ENCODE measurements around the gene LCE1E. TPM values are rescaled to one million over a fixed set of nuclear protein-coding genes. Genes with fewer than 3 reads are reported as not detected.

LCE1E gene, protein sequence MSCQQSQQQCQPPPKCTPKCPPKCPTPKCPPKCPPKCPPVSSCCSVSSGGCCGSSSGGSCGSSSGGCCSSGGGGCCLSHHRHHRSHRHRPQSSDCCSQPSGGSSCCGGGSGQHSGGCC
- not detected in 2 replicates for total RNA-seq

DNA sequence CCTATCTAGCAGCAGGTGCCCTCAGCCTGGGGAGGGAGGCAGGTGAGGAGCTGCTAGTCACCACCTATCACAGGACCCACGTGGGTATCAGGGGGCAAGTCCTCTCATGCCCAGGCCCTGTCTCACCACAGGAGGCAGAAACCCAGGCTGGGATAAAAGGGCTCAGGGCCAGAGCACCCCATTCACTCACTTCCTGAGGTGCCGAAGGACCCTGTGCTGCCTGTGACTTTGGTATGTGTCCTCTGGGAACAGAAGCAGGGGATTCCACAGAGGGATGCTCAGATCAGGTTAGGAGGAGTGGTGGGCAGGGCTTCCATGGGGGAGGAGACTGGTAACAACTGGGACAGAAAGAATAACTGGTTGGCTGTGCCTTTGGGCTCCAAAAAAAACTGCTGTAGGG lies at the start of gene LCE1E:
LCE1E (plus strand) TSS at position 181 of the 400 bp plus-strand sequence. CDS start 1,043 bp downstream, outside the sequence.

DNA sequence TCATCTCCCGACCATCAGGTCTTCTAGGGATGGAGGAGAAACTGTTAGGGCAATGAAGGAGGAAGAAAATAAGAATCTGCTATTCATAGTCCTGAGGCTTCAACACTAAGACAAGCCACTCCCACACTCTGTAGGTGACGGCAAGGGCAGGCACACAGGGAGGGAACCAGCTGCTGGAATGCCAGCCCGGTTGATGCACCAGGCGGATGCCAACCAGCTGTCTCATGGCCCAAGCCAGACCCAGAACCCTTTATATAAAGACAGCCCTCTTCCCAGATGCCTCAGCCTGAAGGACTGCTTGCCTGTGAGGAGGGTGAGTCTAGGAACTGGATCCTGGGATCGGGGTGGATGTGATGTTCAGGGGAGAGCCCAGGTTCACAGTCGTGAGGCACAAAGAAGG lies 28.3 kb upstream of the LCE1E start, which contains the start of gene KPRP:
KPRP (plus strand) TSS at position 279 of the 400 bp plus-strand sequence. CDS start 1,564 bp downstream, outside the sequence.

DNA sequence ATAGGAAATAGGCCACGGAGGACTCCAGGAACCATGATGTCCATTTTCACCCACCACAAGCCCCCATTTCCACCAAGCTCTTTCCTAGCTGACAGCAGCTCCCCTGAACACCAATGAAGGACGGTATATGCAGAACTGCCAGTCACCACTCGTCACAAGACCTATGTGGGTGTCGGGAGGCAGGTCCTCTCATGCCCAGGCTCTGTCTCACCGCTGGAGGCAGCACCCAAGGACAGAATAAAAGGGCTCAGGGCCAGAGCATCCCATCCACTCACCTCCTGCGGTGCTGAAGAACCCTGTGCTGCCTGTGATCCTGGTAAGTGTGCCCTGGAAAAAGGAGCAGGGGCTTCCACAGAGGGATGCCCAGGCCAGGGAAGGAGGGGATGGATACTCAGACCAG lies 11.2 kb upstream of the LCE1E start, which contains the start of gene LCE1F:
LCE1F (plus strand) TSS at position 266 of the 400 bp plus-strand sequence. CDS start 1,232 bp downstream, outside the sequence.

DNA sequence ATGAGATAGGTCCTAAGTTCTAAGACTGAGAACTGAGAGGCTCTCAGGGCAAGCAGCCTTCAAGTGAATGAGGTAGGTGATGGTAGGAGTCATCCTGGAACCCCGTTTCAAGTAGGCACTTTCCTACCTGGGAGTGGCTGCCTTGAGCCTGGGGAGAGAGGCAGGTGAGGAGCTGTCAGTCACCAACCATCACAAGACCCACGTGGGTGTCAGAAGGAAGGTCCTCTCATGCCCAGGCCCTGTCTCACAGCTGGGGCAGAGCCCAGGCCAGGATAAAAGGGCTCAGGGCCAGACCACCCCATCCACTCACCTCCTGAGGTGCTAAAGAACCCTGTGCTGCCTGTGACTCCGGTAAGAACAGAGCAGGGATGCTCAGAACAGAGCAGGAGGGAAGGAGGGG lies 10.4 kb downstream of the LCE1E start, which contains the start of gene LCE1D:
LCE1D (plus strand) TSS at position 301 of the 400 bp plus-strand sequence. CDS start 1,074 bp downstream, outside the sequence.

DNA sequence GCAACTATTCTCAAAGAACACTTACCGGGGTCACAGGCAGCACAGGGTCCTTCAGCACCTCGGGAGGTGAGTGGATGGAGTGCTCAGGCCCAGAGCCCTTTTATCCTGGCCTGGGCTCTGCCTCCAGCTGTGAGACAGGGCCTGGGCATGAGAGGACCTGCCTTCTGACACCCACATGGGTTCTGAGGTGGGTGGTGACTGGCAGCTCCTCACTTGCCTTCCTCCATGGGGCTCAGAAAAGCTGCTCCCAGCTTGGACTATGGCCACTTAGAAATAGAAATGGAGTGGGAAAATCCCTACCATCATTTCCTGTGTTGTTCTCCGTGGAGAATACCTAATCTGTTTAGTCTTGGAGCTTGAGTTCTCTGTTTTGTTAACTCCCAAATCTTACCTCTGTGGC lies 20.5 kb downstream of the LCE1E start, which contains the start of gene LCE1C:
LCE1C (minus strand) TSS at position 76 of the 400 bp plus-strand sequence. CDS start 1,173 bp downstream, outside the sequence.

DNA sequence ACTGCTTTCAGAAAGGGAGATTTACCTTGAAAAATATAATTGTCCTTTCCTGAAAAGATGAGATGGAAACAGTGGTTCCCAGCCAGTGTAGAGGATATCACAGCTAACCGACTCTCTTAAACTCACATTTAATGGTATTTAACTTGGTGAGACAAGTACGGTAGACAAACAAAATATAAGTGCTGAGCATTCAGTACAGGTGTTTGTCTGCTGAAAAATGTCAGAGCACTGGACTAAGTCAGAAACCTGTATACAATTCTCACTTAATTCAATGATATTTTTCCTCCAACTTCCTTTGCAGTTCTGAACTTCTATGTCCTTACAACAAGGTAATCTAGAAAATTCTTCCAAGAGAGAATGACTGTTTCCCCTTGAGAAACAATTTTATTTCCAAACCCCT lies 25.6 kb downstream of the LCE1E start, which contains the start of gene LCE1B:
LCE1B (plus strand) TSS at position 301 of the 400 bp plus-strand sequence. CDS start 476 bp downstream, outside the sequence.

DNA sequence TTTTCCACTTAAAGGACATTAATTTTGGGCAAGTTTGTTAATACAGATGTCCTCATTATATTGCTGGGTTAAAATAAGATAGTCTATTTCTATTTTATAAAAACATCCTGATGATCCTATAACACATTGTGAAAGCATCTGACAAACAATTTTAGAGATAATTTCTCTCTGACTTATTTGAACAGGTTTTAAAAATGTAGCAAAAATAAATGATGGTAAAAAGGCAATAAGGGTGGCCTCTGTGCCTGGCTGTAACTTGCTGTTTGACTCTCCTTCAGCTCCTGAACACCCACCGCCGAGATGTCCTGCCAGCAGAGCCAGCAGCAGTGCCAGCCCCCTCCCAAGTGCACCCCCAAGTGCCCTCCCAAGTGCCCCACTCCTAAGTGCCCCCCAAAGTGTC lies 41.1 kb downstream of the LCE1E start, which contains the start of gene LCE1A:
LCE1A (plus strand) TSS at position 301 of the 400 bp plus-strand sequence; CDS start at position 301, 0 bp downstream.

Other genes with a start within 250 kb of the LCE1E start
- gene LCE3E, start 219.5 kb upstream of the LCE1E start, total RNA-seq = not detected in 2 replicates
- not detected in 2 replicates for gene LCE3D, start 205.7 kb upstream of the LCE1E start, total RNA-seq
- not detected in 2 replicates for gene LCE3C, start 186.0 kb upstream of the LCE1E start, total RNA-seq
- not detected in 2 replicates for gene LCE3B, start 172.4 kb upstream of the LCE1E start, total RNA-seq
- not detected in 2 replicates for gene LCE3A, start 163.2 kb upstream of the LCE1E start, total RNA-seq
- not detected in 2 replicates for gene LCE2D, start 122.9 kb upstream of the LCE1E start, total RNA-seq
- gene LCE2C, start 111.0 kb upstream of the LCE1E start, total RNA-seq = not detected in 2 replicates
- not detected in 2 replicates for gene LCE2B, start 100.1 kb upstream of the LCE1E start, total RNA-seq
- not detected in 2 replicates for gene LCE2A, start 87.9 kb upstream of the LCE1E start, total RNA-seq
- not detected in 2 replicates for gene LCE4A, start 78.1 kb upstream of the LCE1E start, total RNA-seq
- not detected in 2 replicates for gene KPRP, start 28.2 kb upstream of the LCE1E start, total RNA-seq
- not detected in 2 replicates for gene LCE1F, start 11.1 kb upstream of the LCE1E start, total RNA-seq
- gene LCE1D, start 10.5 kb downstream of the LCE1E start, total RNA-seq = not detected in 2 replicates
- gene LCE1C, start 20.4 kb downstream of the LCE1E start, total RNA-seq = not detected in 2 replicates
- not detected in 2 replicates for gene LCE1B, start 25.7 kb downstream of the LCE1E start, total RNA-seq
- gene LCE1A, start 41.2 kb downstream of the LCE1E start, total RNA-seq = not detected in 2 replicates
- gene LCE6A, start 56.6 kb downstream of the LCE1E start, total RNA-seq = not detected in 2 replicates
- gene LCE7A, start 73.7 kb downstream of the LCE1E start, total RNA-seq = not detected in 2 replicates
- gene SMCP, start 92.1 kb downstream of the LCE1E start, total RNA-seq = not detected in 2 replicates
- gene IVL, start 122.3 kb downstream of the LCE1E start, total RNA-seq = not detected in 2 replicates
- gene SPRR5, start 160.9 kb downstream of the LCE1E start, total RNA-seq = not detected in 2 replicates
- gene SPRR4, start 184.4 kb downstream of the LCE1E start, total RNA-seq = not detected in 2 replicates
- not detected in 2 replicates for gene SPRR1A, start 197.8 kb downstream of the LCE1E start, total RNA-seq
- not detected in 2 replicates for gene SPRR3, start 215.5 kb downstream of the LCE1E start, total RNA-seq
- not detected in 2 replicates for gene SPRR1B, start 244.9 kb downstream of the LCE1E start, total RNA-seq

All from epithelial cell of alveolus of lung (primary cell).